Natural killer cell (primary cell): Measurements from ENCODE around the gene NAA16. TPM values are rescaled to one million over a fixed set of nuclear protein-coding genes. Genes with fewer than 3 reads are reported as not detected.

Experiments
- ATAC-seq, 3 donors: fragments of 150-1000 bp in 2 of 3; fragments of 200-7000 bp in 1 of 3; cut with Tn5 transposase; 1 replicate in 1 of 3; 2 replicates in 2 of 3; pipeline ENCODE4 v1.10.0; 2021; ENCODE audit warnings: mild to moderate bottlenecking in 2 of 3, moderate library complexity in 2 of 3
- DNase-seq, 2 donors: peaks; one replicate each; pipeline versions ENCODE4 v3.0.0 to v3.0.0-alpha.2; 2013 to 2021; ENCODE audit warnings: mixed read lengths in 1 of 2
- H3K27ac ChIP-seq: one replicate; pipeline ENCODE4 v1.5.1; 2013; ENCODE audit warnings: mild to moderate bottlenecking, low read length
- H3K27me3 ChIP-seq: one replicate; pipeline ENCODE4 v1.6.1; 2013; ENCODE audit warnings: low read length; ENCODE audit not compliant: control insufficient read depth, insufficient read depth
- H3K36me3 ChIP-seq: one replicate; pipeline ENCODE4 v1.6.1; 2013; ENCODE audit warnings: low read length; ENCODE audit not compliant: control insufficient read depth, insufficient read depth
- H3K4me1 ChIP-seq: one replicate; pipeline ENCODE4 v1.6.1; 2013; ENCODE audit warnings: low read length; ENCODE audit not compliant: control insufficient read depth, insufficient read depth
- H3K4me3 ChIP-seq: one replicate; pipeline ENCODE4 v1.5.1; 2013; ENCODE audit warnings: low read length
- H3K9me3 ChIP-seq: one replicate; pipeline ENCODE4 v1.6.1; 2013; ENCODE audit warnings: low read length; ENCODE audit not compliant: control insufficient read depth, insufficient read depth
- H3K27ac Mint-ChIP-seq, 2 donors: one replicate each; pipeline ENCODE4 v1.8.0; 2022; ENCODE audit warnings: mild to moderate bottlenecking in 2 of 2, mixed read lengths in 2 of 2, moderate library complexity in 1 of 2
- H3K27me3 Mint-ChIP-seq, 2 donors: one replicate each; pipeline ENCODE4 v1.8.0; 2022; ENCODE audit warnings: low read depth in 2 of 2, mixed read lengths in 2 of 2
- H3K36me3 Mint-ChIP-seq: one replicate; pipeline ENCODE4 v1.8.0; 2022; ENCODE audit warnings: mixed read lengths
- H3K4me1 Mint-ChIP-seq, 2 donors: one replicate each; pipeline ENCODE4 v1.8.0; 2022; ENCODE audit warnings: mixed read lengths in 2 of 2
- H3K4me3 Mint-ChIP-seq: one replicate; pipeline ENCODE4 v1.8.0; 2022; ENCODE audit warnings: mild to moderate bottlenecking, moderate library complexity, mixed read lengths
- H3K9me3 Mint-ChIP-seq, 2 donors: one replicate each; pipeline ENCODE4 v1.8.0; 2022; ENCODE audit warnings: mixed read lengths in 2 of 2
- WGBS: methylation state at CpG from one replicate; pipeline ENCODE4 v1.1.7; 2013; ENCODE audit warnings: missing lambda C conversion rate; ENCODE audit not compliant: insufficient coverage; 5-methylcytosine and 5-hydroxymethylcytosine counted together
- intact Hi-C: fragments of 100-400 bp; cut with micrococcal nuclease; formaldehyde crosslinking; loops from one replicate; pipeline ENCODE4 v1.14.2; 2022
- total RNA-seq, 4 donors: library from RNA; stranded (reverse); fragments of 120-200 nt in 1 of 4; gene quantifications; one replicate each; pipeline versions ENCODE4 v1.2.3 to v1.2.4, GENCODE V29; 2013 to 2022
- TF ChIP-seq, protein P1 (sequence below): fragments of 200-600 bp; IDR thresholded peaks from one replicate; pipeline ENCODE4 v1.8.0; 2022; ENCODE audit warnings: antibody characterized with exemption

Gene NAA16
- total RNA-seq, 3 donors from 2014 or later (not counting 1 experiment from before 2014, with no cell fraction given): 49.4 to 55.3 (median 53.1) TPM

DNA sequence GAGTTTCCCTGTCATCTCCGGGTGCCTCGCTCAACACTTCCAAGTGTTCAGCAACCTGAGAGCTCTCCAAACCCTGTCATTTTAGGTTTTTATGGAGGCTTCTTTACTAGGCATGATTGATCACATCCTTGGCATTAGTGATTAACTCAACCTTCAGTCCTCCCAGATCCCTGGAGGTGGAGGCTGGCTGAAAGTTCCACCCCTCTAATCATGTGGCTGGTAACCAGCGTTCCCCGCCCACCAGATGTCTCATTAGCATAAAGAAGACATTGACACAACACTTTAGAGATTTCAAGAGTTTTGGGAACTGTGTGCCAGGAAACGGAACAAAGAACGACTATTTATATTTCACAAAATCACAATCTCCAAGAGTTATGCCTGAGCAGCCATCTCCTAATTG, 75.1 kb downstream of the NAA16 start:
- no peak overlapping the region for H3K27ac ChIP-seq
- H3K4me1 Mint-ChIP-seq: no peaks in the 10 kb centered on the region
- no peaks in the 10 kb centered on the region for H3K9me3 ChIP-seq
- ATAC-seq: no peak
- H3K27ac Mint-ChIP-seq: no peak overlapping the region
- H3K27me3 Mint-ChIP-seq: peaks cover 13 to 15% of the 10 kb centered on the region in 2 donors
- 89% methylated on average over 6 of the region's 6 CpGs for WGBS
- no peaks in the 10 kb centered on the region for H3K36me3 Mint-ChIP-seq
- no peaks in the 10 kb centered on the region for H3K36me3 ChIP-seq
- H3K4me1 ChIP-seq: no peaks in the 10 kb centered on the region
- no peak overlapping the region for H3K4me3 Mint-ChIP-seq
- TF ChIP-seq, protein P1, sequence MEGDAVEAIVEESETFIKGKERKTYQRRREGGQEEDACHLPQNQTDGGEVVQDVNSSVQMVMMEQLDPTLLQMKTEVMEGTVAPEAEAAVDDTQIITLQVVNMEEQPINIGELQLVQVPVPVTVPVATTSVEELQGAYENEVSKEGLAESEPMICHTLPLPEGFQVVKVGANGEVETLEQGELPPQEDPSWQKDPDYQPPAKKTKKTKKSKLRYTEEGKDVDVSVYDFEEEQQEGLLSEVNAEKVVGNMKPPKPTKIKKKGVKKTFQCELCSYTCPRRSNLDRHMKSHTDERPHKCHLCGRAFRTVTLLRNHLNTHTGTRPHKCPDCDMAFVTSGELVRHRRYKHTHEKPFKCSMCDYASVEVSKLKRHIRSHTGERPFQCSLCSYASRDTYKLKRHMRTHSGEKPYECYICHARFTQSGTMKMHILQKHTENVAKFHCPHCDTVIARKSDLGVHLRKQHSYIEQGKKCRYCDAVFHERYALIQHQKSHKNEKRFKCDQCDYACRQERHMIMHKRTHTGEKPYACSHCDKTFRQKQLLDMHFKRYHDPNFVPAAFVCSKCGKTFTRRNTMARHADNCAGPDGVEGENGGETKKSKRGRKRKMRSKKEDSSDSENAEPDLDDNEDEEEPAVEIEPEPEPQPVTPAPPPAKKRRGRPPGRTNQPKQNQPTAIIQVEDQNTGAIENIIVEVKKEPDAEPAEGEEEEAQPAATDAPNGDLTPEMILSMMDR: no peak
- H3K27me3 ChIP-seq: no peaks in the 10 kb centered on the region
- H3K9me3 Mint-ChIP-seq: no peaks in the 10 kb centered on the region
- intact Hi-C loops: no loop called here
- DNase-seq: no peak
- no peak overlapping the region for H3K4me3 ChIP-seq

DNA sequence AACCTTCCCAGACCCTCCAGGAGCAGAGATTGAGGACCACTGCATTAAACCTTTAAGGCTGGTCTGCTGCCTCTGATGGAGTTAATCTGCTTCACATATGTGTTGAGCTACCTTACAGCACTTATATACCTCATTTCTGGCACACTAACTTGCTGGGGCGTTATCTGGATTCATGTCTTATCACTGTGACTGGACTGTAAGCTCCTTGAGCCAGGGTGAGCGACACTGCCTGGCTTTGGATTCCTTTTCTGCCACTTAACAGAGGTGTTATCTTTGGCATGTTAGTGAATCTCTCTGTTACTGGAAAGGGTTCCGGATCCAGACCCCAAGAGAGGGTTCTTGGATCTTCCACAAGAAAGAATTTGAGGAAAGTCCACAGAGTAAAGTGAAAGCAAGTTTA, 76.5 kb downstream of the NAA16 start:
- Mint-ChIP-seq H3K9me3 (no peaks in the 10 kb centered on the region), H3K36me3 (no peaks in the 10 kb centered on the region), H3K4me3 (no peak overlapping the region), H3K27me3 (peaks cover 8 to 12% of the 10 kb centered on the region in 2 donors), H3K4me1 (no peaks in the 10 kb centered on the region), H3K27ac (no peak overlapping the region)
- H3K27me3 ChIP-seq: no peaks in the 10 kb centered on the region
- WGBS: 94% methylated on average over 3 of the region's 3 CpGs
- H3K4me3 ChIP-seq: no peak overlapping the region
- no peaks in the 10 kb centered on the region for H3K4me1 ChIP-seq
- H3K27ac ChIP-seq: no peak overlapping the region
- ATAC-seq: no peak
- TF ChIP-seq, protein P1: no peak
- intact Hi-C loops: no loop called here
- no peak for DNase-seq
- H3K36me3 ChIP-seq: no peaks in the 10 kb centered on the region
- no peaks in the 10 kb centered on the region for H3K9me3 ChIP-seq

DNA sequence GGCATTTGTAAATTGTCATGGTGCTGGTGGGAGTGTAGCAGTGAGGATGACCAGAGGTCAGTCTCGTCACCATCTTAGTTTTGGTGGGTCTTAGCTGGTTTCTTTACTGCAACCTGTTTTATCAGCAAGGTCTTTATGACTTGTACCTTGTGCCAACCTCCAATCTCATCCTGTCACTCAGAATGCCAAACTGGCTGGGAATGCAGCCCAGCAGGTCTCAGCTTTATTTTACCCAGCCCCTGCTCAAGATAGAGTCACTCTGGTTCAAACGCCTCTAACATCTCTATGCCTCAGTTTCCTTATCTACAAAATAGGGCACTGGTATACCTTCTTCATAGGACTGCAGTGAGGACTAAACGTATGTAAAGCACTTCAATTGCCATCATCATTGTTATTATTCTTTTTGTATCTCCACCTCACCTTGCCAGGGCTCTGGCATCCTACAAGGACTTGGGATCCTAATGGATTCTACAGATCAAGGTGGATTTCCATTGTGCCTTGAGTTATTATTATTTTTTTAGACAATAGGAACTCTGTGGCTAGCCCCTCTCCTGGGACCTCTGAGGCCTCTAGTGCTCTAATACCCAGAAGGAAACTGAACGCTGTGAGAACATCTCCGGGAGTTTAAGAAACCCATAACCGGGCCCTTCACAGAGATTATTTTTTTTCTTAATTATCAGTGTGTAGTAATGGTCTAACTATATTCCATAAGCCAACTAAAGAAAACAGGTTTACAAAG, 77.2 kb downstream of the NAA16 start:
- Mint-ChIP-seq H3K27ac (no peak overlapping the region), H3K36me3 (no peaks in the 10 kb centered on the region), H3K4me3 (no peak overlapping the region), H3K9me3 (no peaks in the 10 kb centered on the region), H3K27me3 (peaks cover 3 to 5% of the 10 kb centered on the region in 2 donors), H3K4me1 (no peaks in the 10 kb centered on the region)
- Histone ChIP-seq H3K4me1 (no peaks in the 10 kb centered on the region), H3K36me3 (no peaks in the 10 kb centered on the region), H3K9me3 (no peaks in the 10 kb centered on the region), H3K4me3 (no peak overlapping the region), H3K27ac (no peak overlapping the region), H3K27me3 (no peaks in the 10 kb centered on the region)
- ATAC-seq: no peak
- no peak for DNase-seq
- whole genome bisulfite sequencing: 88% methylated on average over 5 of the region's 6 CpGs
- TF ChIP-seq, protein P1: no peak
- intact Hi-C loops: no loop called here

DNA sequence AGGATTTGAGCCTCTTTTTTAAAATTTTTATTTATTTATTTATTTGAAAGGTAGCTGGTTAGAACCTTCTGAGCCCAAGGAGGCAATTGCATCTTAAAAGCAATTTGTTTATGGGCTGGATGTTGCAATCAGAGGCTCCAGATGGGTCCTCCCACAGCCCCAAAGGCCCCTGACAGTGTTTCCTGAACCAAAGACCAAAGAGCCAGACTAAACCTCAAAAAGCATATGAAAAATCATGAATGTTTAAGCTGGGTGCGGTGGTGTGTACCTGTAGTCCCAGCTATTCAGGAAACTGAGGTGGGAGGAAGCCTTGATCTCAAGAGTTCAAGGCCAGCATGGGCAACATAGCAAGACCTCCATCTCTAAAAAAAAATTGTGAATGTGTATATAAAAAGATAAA, 78.5 kb downstream of the NAA16 start:
- no peak overlapping the region for H3K27ac ChIP-seq
- no peak overlapping the region for H3K27ac Mint-ChIP-seq
- ATAC-seq (no peak), DNase-seq (peak in 1 of 2 donors; percentile 13)
- H3K27me3 Mint-ChIP-seq: peaks cover 0 to 2% of the 10 kb centered on the region in 2 donors
- H3K4me1 Mint-ChIP-seq: no peaks in the 10 kb centered on the region
- no peaks in the 10 kb centered on the region for H3K4me1 ChIP-seq
- H3K36me3 Mint-ChIP-seq: no peaks in the 10 kb centered on the region
- intact Hi-C loops: no loop called here
- H3K27me3 ChIP-seq: no peaks in the 10 kb centered on the region
- H3K4me3 ChIP-seq: no peak overlapping the region
- H3K9me3 Mint-ChIP-seq: no peaks in the 10 kb centered on the region
- TF ChIP-seq, protein P1: no peak
- H3K4me3 Mint-ChIP-seq: no peak overlapping the region
- 9% methylated on average over 1 of the region's 1 CpG for WGBS
- H3K9me3 ChIP-seq: no peaks in the 10 kb centered on the region
- no peaks in the 10 kb centered on the region for H3K36me3 ChIP-seq
